IMR-90 (cell line): ENCODE measurements around the gene ABCA7. TPM values are rescaled to one million over a fixed set of nuclear protein-coding genes. Genes with fewer than 3 reads are reported as not detected.

ENCODE experiments used
- ATAC-seq: fragments of 200-7000 bp; cut with Tn5 transposase; 2 replicates; pipeline ENCODE4 v1.9.1; 2020; ENCODE audit warnings: low read depth, mild to moderate bottlenecking, moderate library complexity
- BruUV-seq: library from RNA; stranded (reverse); fragments of 400-500 nt; replicated peaks from 2 replicates; lab custom pipeline; 2021; lab: Mats Ljungman, UMichigan
- CTCF ChIA-PET: fragments of 300-600 bp; formaldehyde crosslinking; extraction: SDS; loops from one replicate; lab custom pipeline; 2021; ENCODE audit warnings: antibody characterized with exemption; lab: Yijun Ruan, JAX
- POLR2A ChIA-PET: fragments of 300-600 bp; sonication (Branson Sonifier 250); formaldehyde crosslinking; loops from one replicate; lab custom pipeline; 2022; ENCODE audit warnings: antibody characterized with exemption; ENCODE audit not compliant: unreplicated experiment; lab: Charles Lee
- DNase-seq: peaks from one replicate; pipeline ENCODE4 v3.0.0; 2013
- H2AFZ ChIP-seq: replicated peaks from 2 replicates; pipeline ENCODE3; 2013; ENCODE audit warnings: low read length, mild to moderate bottlenecking; ENCODE audit not compliant: poor library complexity
- H2AK5ac ChIP-seq: 2 replicates; pipeline ENCODE4 v1.6.1; 2013; ENCODE audit warnings: low read depth, low read length, inconsistent platforms
- H2AK9ac ChIP-seq: replicated peaks from 2 replicates; pipeline ENCODE3; 2013; ENCODE audit warnings: mild to moderate bottlenecking, low read depth, low read length, moderate library complexity; ENCODE audit not compliant: poor library complexity
- H2BK120ac ChIP-seq: 2 replicates; pipeline ENCODE4 v1.6.1; 2013; ENCODE audit warnings: low read depth, low read length, inconsistent platforms
- H2BK15ac ChIP-seq: 3 replicates; pipeline ENCODE4 v1.6.1; 2013; ENCODE audit warnings: low read depth, low read length, inconsistent platforms
- H2BK20ac ChIP-seq: 2 replicates; pipeline ENCODE4 v1.6.1; 2013; ENCODE audit warnings: low read depth, mild to moderate bottlenecking, inconsistent platforms, low read length, moderate library complexity
- H2BK5ac ChIP-seq: 2 replicates; pipeline ENCODE4 v1.6.1; 2013; ENCODE audit warnings: mild to moderate bottlenecking, low read depth, low read length, inconsistent platforms; ENCODE audit not compliant: poor library complexity, severe bottlenecking
- H3K14ac ChIP-seq: replicated peaks from 2 replicates; pipeline ENCODE4 v1.6.1; 2013; ENCODE audit warnings: low read depth, low read length, inconsistent platforms
- H3K18ac ChIP-seq: 2 replicates; pipeline ENCODE4 v1.6.1; 2013; ENCODE audit warnings: low read depth, low read length, control low read depth
- H3K23ac ChIP-seq: 2 replicates; pipeline ENCODE4 v1.6.1; 2013; ENCODE audit warnings: low read depth, low read length, inconsistent platforms
- H3K27ac ChIP-seq: 2 replicates; pipeline ENCODE4 v1.5.1; 2013; ENCODE audit warnings: mild to moderate bottlenecking, control low read depth, low read length; ENCODE audit not compliant: insufficient read depth
- H3K27me3 ChIP-seq: 2 replicates; pipeline ENCODE4 v1.6.1; 2013; ENCODE audit warnings: low read length; ENCODE audit not compliant: control insufficient read depth, insufficient read depth
- H3K36me3 ChIP-seq: 2 replicates; pipeline ENCODE4 v1.6.1; 2013; ENCODE audit warnings: low read length, mixed read lengths; ENCODE audit not compliant: control insufficient read depth, insufficient read depth
- H3K4ac ChIP-seq: 2 replicates; pipeline ENCODE4 v1.6.1; 2013; ENCODE audit warnings: low read depth, low read length, inconsistent platforms
- H3K4me1 ChIP-seq: 2 replicates; pipeline ENCODE4 v1.6.1; 2013; ENCODE audit warnings: low read length, mixed read lengths; ENCODE audit not compliant: control insufficient read depth, insufficient read depth
- H3K4me2 ChIP-seq: 2 replicates; pipeline ENCODE4 v1.6.1; 2013; ENCODE audit warnings: low read depth, mild to moderate bottlenecking, control low read depth, low read length, moderate library complexity
- H3K4me3 ChIP-seq: 2 replicates; pipeline ENCODE4 v1.5.1; 2013; ENCODE audit warnings: low read depth, mild to moderate bottlenecking, control low read depth, low read length, moderate library complexity; ENCODE audit not compliant: insufficient read depth
- H3K56ac ChIP-seq: 2 replicates; pipeline ENCODE4 v1.6.1; 2013; ENCODE audit warnings: low read length, inconsistent platforms; ENCODE audit not compliant: insufficient read depth; ENCODE audit errors: extremely low read depth
- H3K79me1 ChIP-seq, 2 experiments: 2 replicates each; pipeline ENCODE4 v1.6.1; 2013; ENCODE audit warnings: low read length in 2 of 2, inconsistent platforms in 1 of 2, low read depth in 1 of 2
- H3K9ac ChIP-seq: 2 replicates; pipeline ENCODE4 v1.6.1; 2013; ENCODE audit warnings: low read depth, low read length, control low read depth
- H3K9me1 ChIP-seq: 2 replicates; pipeline ENCODE4 v1.6.1; 2013; ENCODE audit warnings: low read length, inconsistent platforms; ENCODE audit not compliant: insufficient read depth
- H3K9me3 ChIP-seq: 2 replicates; pipeline ENCODE4 v1.6.1; 2013; ENCODE audit warnings: low read length; ENCODE audit not compliant: control insufficient read depth, insufficient read depth
- H4K20me1 ChIP-seq: 2 replicates; pipeline ENCODE4 v1.6.1; 2013; ENCODE audit warnings: low read length, inconsistent platforms; ENCODE audit not compliant: insufficient read depth
- H4K5ac ChIP-seq: 2 replicates; pipeline ENCODE4 v1.6.1; 2013; ENCODE audit warnings: mild to moderate bottlenecking, low read depth, low read length, control low read depth
- H4K8ac ChIP-seq, 2 experiments: 2 replicates each; pipeline ENCODE4 v1.6.1; 2013; ENCODE audit warnings: low read depth in 2 of 2, low read length in 2 of 2, control low read depth in 1 of 2, inconsistent platforms in 1 of 2
- H4K91ac ChIP-seq: 2 replicates; pipeline ENCODE4 v1.6.1; 2013; ENCODE audit warnings: low read depth, low read length, inconsistent platforms; ENCODE audit not compliant: insufficient read depth
- MAFK ChIP-seq: IDR thresholded peaks from 2 replicates; pipeline ENCODE4 v1.6.1; 2012; ENCODE audit warnings: low read depth, low read length, improper control_type of control experiment
- MAZ ChIP-seq: IDR thresholded peaks from 2 replicates; pipeline ENCODE4 v1.6.1; 2012; ENCODE audit warnings: low read depth, mild to moderate bottlenecking, low read length, improper control_type of control experiment, moderate library complexity, borderline replicate concordance
- MXI1 ChIP-seq: IDR thresholded peaks from 2 replicates; pipeline ENCODE4 v1.6.1; 2012; ENCODE audit warnings: low read depth, mild to moderate bottlenecking, low read length, moderate library complexity, borderline replicate concordance
- NFE2L2 ChIP-seq: fragments of 150-350 bp; IDR thresholded peaks from 2 replicates; pipeline ENCODE4 v1.6.1; 2016; ENCODE audit warnings: low read depth, mild to moderate bottlenecking, low read length
- POLR2A ChIP-seq: IDR thresholded peaks from 2 replicates; pipeline ENCODE4 v1.6.1; 2012; ENCODE audit warnings: mild to moderate bottlenecking, low read depth, low read length
- RAD21 ChIP-seq: IDR thresholded peaks from 2 replicates; pipeline ENCODE4 v1.6.1; 2012; ENCODE audit warnings: low read length, improper control_type of control experiment
- RCOR1 ChIP-seq: IDR thresholded peaks from 2 replicates; pipeline ENCODE4 v1.6.1; 2012; ENCODE audit warnings: mild to moderate bottlenecking, low read length, improper control_type of control experiment; ENCODE audit not compliant: insufficient replicate concordance
- RFX5 ChIP-seq: IDR thresholded peaks from 2 replicates; pipeline ENCODE4 v1.8.0; 2012; ENCODE audit warnings: low read depth, mild to moderate bottlenecking, low read length, moderate library complexity
- SMC3 ChIP-seq: fragments of 150-350 bp; IDR thresholded peaks from 2 replicates; pipeline ENCODE4 v1.6.1; 2016; ENCODE audit warnings: low read depth, mild to moderate bottlenecking, antibody characterized with exemption, low read length, moderate library complexity
- WGBS, 2 experiments: methylation state at CpG; one replicate each; pipeline versions ENCODE4 v1.1.5 to v1.1.7; 2013; ENCODE audit warnings: missing lambda C conversion rate in 2 of 2; ENCODE audit not compliant: insufficient read length in 1 of 2; ENCODE audit errors: extremely low coverage in 2 of 2; 5-methylcytosine and 5-hydroxymethylcytosine counted together
- dilution Hi-C: fragments of 300-500 bp; cut with HindIII; formaldehyde crosslinking; loops from one replicate; pipeline ENCODE4 v1.14.3; 2018; ENCODE audit warnings: low sequenced_read_pairs; ENCODE audit not compliant: unreplicated experiment
- in situ Hi-C: fragments of 300-500 bp; cut with MboI; formaldehyde crosslinking; loops from 3 replicates; pipeline ENCODE4 v1.14.3; 2019; ENCODE audit warnings: low sequenced_read_pairs, inconsistent platforms, mixed read lengths
- intact Hi-C: fragments of 100-400 bp; cut with micrococcal nuclease; formaldehyde crosslinking; loops from 2 replicates; pipeline ENCODE4 v1.10.0; 2022
- polyA plus RNA-seq, 3 experiments: library from polyadenylated mRNA; depleted of rRNA; stranded (reverse); fragments of >200 nt; gene quantifications; 2 replicates each; pipeline ENCODE4 v1.2.3, GENCODE V29; 2012; ENCODE audit warnings: low replicate concordance in 1 of 3
- total RNA-seq: library from RNA; depleted of rRNA; stranded (reverse); fragments of >200 nt; gene quantifications from 2 replicates; pipeline ENCODE4 v1.2.3, GENCODE V29; 2012

Gene ABCA7
- total and polyA plus RNA-seq, 2 of the 4 experiments (the other 2 are of a cell fraction): 0.36 to 3.3 TPM

GRCh38 chr19:1049800-1050199 lies 9.9 kb downstream of the ABCA7 start:
- no peak for TF ChIP-seq RAD21
- no peak for TF ChIP-seq MAZ
- TF ChIP-seq RFX5: no peak
- TF ChIP-seq NFE2L2: no peak
- TF ChIP-seq RCOR1: no peak
- no peak for TF ChIP-seq MXI1
- TF ChIP-seq POLR2A: no peak
- TF ChIP-seq MAFK: no peak
- TF ChIP-seq SMC3: no peak
- Histone ChIP-seq H3K23ac (no peak overlapping the region), H3K14ac (no peak overlapping the region), H2BK5ac (no peak overlapping the region), H3K79me1 (no peaks in the 10 kb centered on the region), H2BK20ac (no peak overlapping the region), H3K18ac (no peak overlapping the region), H3K4me2 (no peak overlapping the region), H3K36me3 (no peaks in the 10 kb centered on the region), H2AFZ (no peak overlapping the region), H2BK120ac (no peak overlapping the region), H4K91ac (no peak overlapping the region), H2BK15ac (no peak overlapping the region), H3K4ac (no peak overlapping the region), H4K20me1 (no peaks in the 10 kb centered on the region), H3K4me1 (no peaks in the 10 kb centered on the region), H3K9ac (no peak overlapping the region), H2AK9ac (no peak overlapping the region), H3K4me3 (no peak overlapping the region), H3K56ac (no peak overlapping the region), H3K27ac (no peak overlapping the region), H3K27me3 (no peaks in the 10 kb centered on the region), H4K5ac (no peak overlapping the region), H2AK5ac (no peak overlapping the region), H3K9me1 (no peaks in the 10 kb centered on the region), H3K9me3 (peaks cover 6% of the 10 kb centered on the region; the same call in 1 of the 2 replicates), H4K8ac (no peak overlapping the region)
- no peak for DNase-seq
- no CpG with 5 or more reads among the region's 11 CpGs for WGBS, 2 experiments
- dilution Hi-C loops (no loop called here), in situ Hi-C loops (no loop called here), intact Hi-C loops (no loop called here)
- no TSS peak for BruUV-seq
- ChIA-PET CTCF (no interaction called here), POLR2A (no interaction called here)
- ATAC-seq: no peak
